GM21717 (cell line): ENCODE results near the gene VPS37D.
"Not testable (repeated sequence)": the region's sequence is repeated elsewhere in the genome, so short reads cannot be mapped to it uniquely, and the experiment has no call there.

Experiments used
- ATAC-seq: cut with Tn5 transposase; IDR thresholded peaks from one replicate; pipeline ENCODE4 v1.9.1; 2021; ENCODE audit warnings: mild to moderate bottlenecking, moderate library complexity; ENCODE audit not compliant: unreplicated experiment

VPS37D gene

GRCh38 chr7:73646785-73647724 lies 20.6 kb upstream of the VPS37D start:
- ATAC-seq, result no peak

DNA sequence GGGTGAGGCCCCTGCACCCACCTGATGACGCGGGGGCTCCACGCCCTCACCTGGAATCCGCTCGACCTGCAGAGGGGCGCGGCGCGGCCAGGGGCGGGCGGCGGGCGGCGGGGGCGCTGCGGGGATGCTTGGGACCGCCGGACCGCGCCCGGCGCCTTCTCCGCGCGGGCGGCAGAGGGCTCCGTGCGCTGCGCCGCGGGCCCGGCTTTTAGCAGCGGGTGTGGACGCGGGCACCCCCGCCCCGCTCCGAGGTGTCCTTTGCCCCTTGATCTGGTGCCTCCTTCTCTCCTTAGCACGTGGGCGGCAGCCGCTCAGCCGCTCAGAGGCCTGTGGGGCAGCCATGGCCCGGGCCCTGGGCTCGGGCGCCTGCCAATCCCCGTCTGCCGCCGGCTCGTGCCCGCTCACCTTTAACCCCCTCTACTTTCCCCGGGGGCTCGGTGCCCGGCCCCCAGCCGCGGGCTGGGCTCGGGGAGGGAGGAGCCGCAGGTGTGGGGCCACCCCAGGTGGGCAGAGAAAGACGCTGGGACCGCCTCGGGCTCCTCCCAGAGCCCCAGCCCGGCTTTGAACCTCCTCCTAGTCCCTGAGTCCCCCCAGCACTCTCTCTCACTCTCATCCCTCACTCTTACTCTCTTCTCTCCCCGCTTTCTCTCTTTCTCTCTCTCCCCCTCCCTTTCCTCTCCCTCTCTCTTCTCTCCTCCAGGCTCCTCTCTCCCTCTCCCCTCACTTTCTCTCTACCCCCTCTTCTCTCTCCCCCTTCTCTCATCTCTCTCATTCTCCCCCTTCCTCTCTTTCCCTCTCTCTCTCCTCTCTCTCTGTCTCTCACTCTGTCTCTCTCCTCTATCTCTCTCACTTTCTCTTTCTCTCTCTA lies 19.7 kb upstream of the VPS37D start:
- ATAC-seq, result no peak

DNA sequence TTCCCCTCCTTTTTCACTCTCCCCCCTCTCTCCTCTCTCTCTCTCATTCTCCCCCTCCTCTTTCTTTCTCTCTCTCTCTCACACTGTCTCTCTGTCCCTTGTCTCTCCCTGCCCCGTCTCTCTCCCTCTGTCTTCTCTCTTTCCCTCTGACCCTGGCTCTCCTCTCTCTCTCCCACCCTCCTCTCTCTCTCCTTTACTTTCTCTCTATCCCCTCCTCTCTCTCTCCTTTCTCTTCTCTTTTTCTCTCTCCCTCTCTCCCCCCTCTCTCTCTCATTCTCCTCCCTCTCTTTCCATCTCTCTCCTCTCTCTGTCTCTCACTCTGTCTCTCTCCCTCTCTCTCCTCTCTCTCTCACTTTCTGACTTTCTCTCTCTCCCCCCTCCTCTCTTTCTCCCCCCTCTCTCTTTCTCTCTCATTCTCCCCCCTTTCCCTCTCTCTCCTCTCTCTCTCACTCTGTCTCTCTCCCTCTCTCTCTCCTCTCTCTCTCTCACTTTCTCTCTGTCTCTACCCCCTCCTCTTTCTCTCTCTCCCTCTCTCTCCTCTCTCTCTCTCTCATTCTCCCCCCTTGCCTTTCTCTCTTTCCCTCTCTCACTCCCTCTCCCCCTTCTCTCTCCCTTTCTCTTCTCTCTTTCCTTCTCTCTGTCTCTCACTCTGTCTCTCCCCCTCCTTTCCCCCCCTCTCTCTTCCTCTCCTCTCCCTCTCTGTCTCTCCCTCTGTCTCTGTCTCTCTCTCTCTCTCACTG lies 18.9 kb upstream of the VPS37D start:
- ATAC-seq, result no peak

GRCh38 chr7:73649576-73649975 lies 18.1 kb upstream of the VPS37D start:
- ATAC-seq, result no peak

DNA sequence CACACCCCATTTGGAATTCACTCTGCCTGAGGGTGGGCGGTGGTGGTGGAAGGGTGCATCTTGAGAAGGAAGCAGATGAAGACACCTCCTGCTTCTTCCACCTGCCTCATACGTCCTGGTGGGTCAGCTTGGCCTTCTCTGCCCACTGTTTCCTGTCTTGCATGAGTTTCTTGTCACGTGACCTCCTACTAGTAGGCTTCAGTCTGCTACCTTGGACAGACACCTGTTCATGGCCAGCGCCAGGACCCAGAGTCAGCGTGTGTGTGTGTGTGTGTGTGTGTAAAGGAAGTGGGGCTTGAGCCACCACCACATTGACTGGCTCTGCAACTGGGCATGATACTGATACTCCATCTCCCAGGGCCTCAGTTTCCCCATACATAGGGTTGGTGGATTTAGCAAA lies 17.1 kb upstream of the VPS37D start:
- no peak for ATAC-seq

DNA sequence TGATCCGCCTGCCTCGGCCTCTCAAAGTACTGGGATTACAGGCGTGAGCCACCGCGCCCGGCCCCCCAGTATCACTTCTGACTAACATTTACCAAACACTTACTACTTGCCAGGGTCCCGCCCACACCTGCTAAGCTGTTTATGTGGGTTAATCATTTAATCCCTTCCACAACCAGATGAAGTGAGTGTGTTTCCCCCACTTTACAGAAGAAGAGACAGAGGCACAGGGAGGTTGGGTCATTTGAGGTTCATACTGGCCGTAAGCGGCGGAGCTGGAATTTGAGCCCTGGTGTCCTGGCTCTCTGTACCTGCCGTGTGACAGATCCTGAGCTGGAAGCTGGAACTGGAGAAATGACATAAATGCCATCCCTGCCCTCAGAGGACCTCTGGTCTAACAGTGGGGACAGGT lies 15.1 kb upstream of the VPS37D start:
- no peak for ATAC-seq

- ATAC-seq, result not testable (repeated sequence)
Observed at GRCh38 chr7:73655309-73655708, 12.3 kb upstream of the VPS37D start.

DNA sequence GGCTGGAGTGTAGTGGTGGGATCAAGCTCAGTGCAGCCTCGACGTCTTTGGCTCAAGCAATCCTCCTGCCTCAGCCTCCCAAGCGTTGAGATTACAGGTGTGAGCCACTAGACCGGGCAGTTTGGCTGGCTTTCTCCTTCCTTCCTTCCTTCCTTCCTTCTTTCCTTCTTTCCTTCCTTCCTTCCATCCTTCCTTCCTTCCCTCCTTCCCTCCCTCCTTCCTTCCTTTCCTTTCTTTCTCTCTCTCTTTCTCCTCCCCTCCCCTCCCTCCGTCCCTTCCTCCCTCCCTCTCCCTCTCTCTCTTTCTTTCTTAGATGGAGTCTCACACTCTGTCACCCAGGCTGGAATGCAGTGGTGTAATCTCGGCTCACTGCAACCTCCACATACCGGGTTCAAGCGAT lies 7.6 kb upstream of the VPS37D start:
- no peak for ATAC-seq

DNA sequence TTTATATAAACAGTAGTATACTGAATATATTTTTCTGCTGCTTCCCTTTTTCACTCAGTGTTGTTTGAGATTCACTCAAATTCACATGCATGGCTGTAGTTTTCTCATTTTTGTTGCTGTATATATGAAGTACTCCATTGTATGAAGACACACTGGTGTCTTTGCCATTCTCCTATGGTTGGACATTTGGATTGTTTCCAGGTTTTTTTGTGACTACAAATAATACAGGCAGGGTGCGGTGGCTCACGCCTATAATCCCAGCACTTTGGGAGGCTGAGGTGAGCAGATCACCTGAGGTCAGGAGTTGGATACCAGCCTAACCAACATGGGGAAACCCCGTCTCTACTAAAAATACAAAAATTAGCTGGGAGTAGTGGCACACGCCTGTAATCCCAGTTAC lies 7.0 kb upstream of the VPS37D start:
- not testable (repeated sequence) for ATAC-seq

DNA sequence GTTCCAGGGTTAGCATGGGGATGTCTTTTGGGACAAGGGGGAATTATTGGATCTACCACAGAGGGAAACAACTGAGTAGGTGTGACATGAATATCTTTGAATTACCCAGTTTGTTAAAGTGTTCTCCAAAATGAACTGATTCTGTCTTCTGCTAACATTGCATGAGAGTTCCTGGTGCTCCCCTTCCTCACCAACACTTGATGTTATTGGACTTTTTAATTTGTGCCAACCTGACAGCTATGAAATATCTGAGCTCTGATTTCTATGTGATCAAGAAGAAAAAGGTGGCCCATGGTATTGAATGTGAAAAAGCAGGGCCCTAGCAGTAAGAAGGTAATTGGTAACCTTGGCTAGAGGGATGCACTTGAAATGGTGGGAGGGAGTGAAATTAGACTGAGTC lies 4.6 kb upstream of the VPS37D start:
- ATAC-seq, result no peak

GRCh38 chr7:73668103-73668885 lies 663 bp downstream of the VPS37D start:
- ATAC-seq, result peak; percentile 7

DNA sequence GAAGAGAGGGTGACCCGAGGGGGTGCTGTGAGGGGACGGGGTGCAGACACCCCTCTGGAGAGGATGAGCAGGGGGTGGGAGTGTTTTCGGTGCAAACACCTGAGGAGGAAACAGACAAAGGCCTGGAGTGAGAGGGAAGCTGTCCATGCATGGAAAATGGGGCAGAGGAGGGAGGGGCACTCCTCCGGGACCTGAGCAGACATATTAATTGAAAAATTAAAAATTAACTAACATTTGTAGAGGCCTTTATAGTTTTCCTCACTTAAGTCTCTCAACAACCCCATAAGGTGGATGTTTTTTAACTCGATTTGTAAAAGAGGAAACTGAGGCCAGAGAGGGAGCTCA lies 1.2 kb downstream of the VPS37D start:
- no peak for ATAC-seq

- ATAC-seq, result no peak
Observed at GRCh38 chr7:73669288-73669701, 1.7 kb downstream of the VPS37D start.

DNA sequence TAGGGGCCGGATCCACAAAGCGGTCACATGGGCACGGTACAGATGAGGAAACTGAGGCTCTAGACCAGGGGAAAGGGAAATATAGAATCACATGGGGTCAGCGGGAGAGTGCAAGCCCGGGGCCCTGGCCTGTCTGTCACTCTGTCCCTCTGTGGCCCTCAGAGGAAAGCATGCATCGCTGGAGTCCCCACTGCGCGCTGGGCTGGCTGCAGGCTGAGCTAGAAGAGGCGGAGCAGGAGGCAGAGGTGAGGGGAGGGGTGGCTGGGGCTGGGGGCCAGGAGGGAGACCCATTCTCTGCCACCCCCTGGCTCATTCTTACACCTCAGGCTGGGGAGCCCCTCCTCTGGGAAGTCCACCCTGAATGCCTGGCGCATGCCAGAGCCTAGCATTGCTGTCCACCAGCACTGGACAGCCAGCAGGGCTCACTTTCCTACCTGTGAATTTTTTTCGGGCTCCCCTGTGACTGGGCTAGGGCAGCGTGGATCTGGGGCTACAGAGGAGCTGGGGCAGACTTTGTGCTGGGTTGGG lies 2.3 kb downstream of the VPS37D start:
- ATAC-seq, result no peak

- ATAC-seq, result no peak
Observed at GRCh38 chr7:73671322-73671661, 3.7 kb downstream of the VPS37D start.

- ATAC-seq, result no peak
Observed at GRCh38 chr7:73671857-73672445, 4.3 kb downstream of the VPS37D start.

DNA sequence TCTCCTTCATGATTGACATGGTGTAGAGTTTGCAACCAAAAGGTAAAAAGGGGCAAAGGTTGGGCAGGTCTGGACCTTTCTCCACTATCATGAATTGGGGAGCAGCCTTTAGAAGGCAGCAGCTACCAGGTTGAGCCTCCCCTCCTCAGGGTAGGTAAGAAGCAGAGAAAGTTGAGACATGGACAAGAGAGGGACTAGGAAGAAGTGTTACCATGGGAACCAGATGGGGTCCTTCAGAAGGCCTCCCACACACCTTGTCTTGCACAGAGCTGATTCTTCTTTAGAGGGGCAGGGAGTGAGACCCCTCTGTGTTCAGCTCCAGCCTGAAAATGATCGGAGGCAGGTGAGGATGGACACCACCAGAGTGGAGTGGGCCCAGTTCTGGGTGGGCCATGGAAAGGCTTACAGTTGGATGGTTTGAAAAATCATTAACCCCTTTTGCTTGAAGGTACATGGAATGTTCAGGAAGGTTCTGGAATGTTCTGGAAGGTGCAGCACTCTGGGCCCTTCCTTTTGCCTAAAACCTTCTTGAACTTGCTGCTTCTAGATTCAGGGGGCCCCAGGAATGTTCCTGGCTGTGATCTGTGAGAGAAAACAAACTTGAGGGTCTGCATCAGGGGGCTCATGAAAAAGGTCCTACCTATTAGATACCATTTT lies 7.0 kb downstream of the VPS37D start:
- no peak for ATAC-seq

DNA sequence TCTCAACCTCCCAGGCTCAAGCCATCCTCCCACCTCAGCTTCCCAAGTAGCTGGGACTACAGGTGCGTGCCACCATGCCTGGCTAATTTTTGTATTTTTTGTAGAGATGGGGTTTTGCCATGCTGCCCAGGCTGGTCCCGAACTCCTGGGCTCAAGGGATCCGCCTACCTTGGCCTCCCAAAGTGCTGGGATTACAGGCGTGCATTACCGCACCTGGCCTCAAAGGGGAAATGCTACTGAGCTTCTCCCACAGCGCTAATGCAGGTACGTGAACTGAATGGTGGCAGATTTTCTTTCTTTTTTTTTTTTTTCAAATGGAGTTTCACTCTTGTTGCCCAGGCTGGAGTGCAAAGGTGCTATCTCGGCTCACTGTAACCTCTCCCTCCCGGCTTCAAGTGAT lies 8.4 kb downstream of the VPS37D start:
- ATAC-seq, result not testable (repeated sequence)

DNA sequence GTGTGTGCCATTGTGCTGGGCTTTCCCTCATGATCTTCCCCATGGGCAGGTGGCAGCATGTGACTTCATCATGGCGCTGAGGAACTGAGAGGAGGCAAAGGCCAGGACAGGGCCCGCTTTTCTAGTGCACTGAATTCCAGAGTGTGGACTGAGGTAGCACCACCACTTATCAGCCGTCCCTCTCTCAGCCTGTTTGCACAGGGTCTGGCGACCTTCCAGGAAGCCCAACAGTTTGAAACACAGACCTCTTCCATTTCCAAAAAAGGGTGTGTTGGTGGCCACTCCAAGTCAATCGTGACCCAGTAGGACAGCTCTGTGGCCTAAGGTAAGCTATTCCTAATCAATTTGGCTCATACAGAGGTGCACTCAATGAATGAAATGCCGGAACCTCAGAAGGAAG lies 11.2 kb downstream of the VPS37D start:
- no peak for ATAC-seq
